H7 (cell line): Measurements from ENCODE around the gene BANP. TPM values are rescaled to one million over a fixed set of nuclear protein-coding genes. Genes with fewer than 3 reads are reported as not detected.
"Not testable (repeated sequence)": the region's sequence is repeated elsewhere in the genome, so short reads cannot be mapped to it uniquely, and the experiment has no call there.

Source experiments
- DNase-seq: peaks from one replicate; pipeline ENCODE4 v3.0.0; 2012
- H3K27me3 ChIP-seq: 2 replicates; pipeline ENCODE4 v1.6.0; 2011; ENCODE audit warnings: mild to moderate bottlenecking, low read length; ENCODE audit not compliant: control insufficient read depth, insufficient read depth
- H3K36me3 ChIP-seq: replicated peaks from 2 replicates; pipeline ENCODE4 v1.5.1; 2011; ENCODE audit warnings: low read length; ENCODE audit not compliant: control insufficient read depth, insufficient read depth
- H3K4me3 ChIP-seq: 2 replicates; pipeline ENCODE4 v1.5.1; 2011; ENCODE audit warnings: low read depth, mild to moderate bottlenecking, control low read depth, low read length, moderate library complexity; ENCODE audit not compliant: insufficient read depth
- total RNA-seq: library from RNA; depleted of rRNA; stranded (reverse); fragments of >200 nt; shearing (Covaris generic); gene quantifications from 2 replicates; pipeline ENCODE4 v1.2.3, GENCODE V29; 2014

The BANP gene
- total RNA-seq, 1 experiment from 2014 or later, result 39.3 TPM

- no peak for DNase-seq
- Histone ChIP-seq H3K27me3 (no peaks in the 10 kb centered on the region), H3K36me3 (peaks cover 3% of the 10 kb centered on the region), H3K4me3 (no peak overlapping the region)
Measured at GRCh38 chr16:88070341-88070740, 119.1 kb downstream of the BANP start.

- DNase-seq, result peak; percentile 59
- Histone ChIP-seq H3K27me3 (no peaks in the 10 kb centered on the region), H3K4me3 (no peak overlapping the region), H3K36me3 (peaks cover 3% of the 10 kb centered on the region)
Measured at GRCh38 chr16:88070989-88071625, 119.9 kb downstream of the BANP start.

GRCh38 chr16:88071908-88072307 lies 120.7 kb downstream of the BANP start:
- Histone ChIP-seq H3K4me3 (no peak overlapping the region), H3K36me3 (peaks cover 3% of the 10 kb centered on the region), H3K27me3 (no peaks in the 10 kb centered on the region)
- DNase-seq, result peak; percentile 60

GRCh38 chr16:88072571-88073001 lies 121.4 kb downstream of the BANP start:
- Histone ChIP-seq H3K4me3 (no peak overlapping the region), H3K27me3 (no peaks in the 10 kb centered on the region), H3K36me3 (peaks cover 3% of the 10 kb centered on the region)
- no peak for DNase-seq

- Histone ChIP-seq H3K27me3 (no peaks in the 10 kb centered on the region), H3K36me3 (peaks cover 3% of the 10 kb centered on the region), H3K4me3 (no peak overlapping the region)
- no peak for DNase-seq
Measured at GRCh38 chr16:88073201-88073721, 122.0 kb downstream of the BANP start.

GRCh38 chr16:88074041-88074440 lies 122.8 kb downstream of the BANP start:
- Histone ChIP-seq H3K4me3 (no peak overlapping the region), H3K27me3 (no peaks in the 10 kb centered on the region), H3K36me3 (peaks cover 3% of the 10 kb centered on the region)
- no peak for DNase-seq

GRCh38 chr16:88076211-88076931 lies 125.1 kb downstream of the BANP start:
- peaks cover 1% of the 10 kb centered on the region; the same call in 1 of the 2 replicates for H3K36me3 ChIP-seq
- peak; percentile 67 for DNase-seq
- H3K27me3 ChIP-seq, result no peaks in the 10 kb centered on the region
- no peak overlapping the region for H3K4me3 ChIP-seq

GRCh38 chr16:88076932-88077320 lies 125.7 kb downstream of the BANP start:
- not testable (repeated sequence) for DNase-seq, H3K36me3 ChIP-seq, H3K4me3 ChIP-seq, H3K27me3 ChIP-seq

- 0 out of 2 replicates have a peak, but pooled peaks cover 1% of the 10 kb centered on the region for H3K36me3 ChIP-seq
- no peak for DNase-seq
- no peak overlapping the region for H3K4me3 ChIP-seq
- H3K27me3 ChIP-seq, result no peaks in the 10 kb centered on the region
Measured at GRCh38 chr16:88077328-88078108, 126.3 kb downstream of the BANP start.

GRCh38 chr16:88078111-88078775 lies 127.0 kb downstream of the BANP start:
- Histone ChIP-seq H3K27me3 (no peaks in the 10 kb centered on the region), H3K36me3 (0 out of 2 replicates have a peak, but pooled peaks cover 1% of the 10 kb centered on the region), H3K4me3 (no peak overlapping the region)
- no peak for DNase-seq

GRCh38 chr16:88083582-88083981 lies 132.3 kb downstream of the BANP start:
- DNase-seq, result peak; percentile 45
- Histone ChIP-seq H3K4me3 (no peak overlapping the region), H3K36me3 (no peaks in the 10 kb centered on the region), H3K27me3 (no peaks in the 10 kb centered on the region)

- no peaks in the 10 kb centered on the region for H3K36me3 ChIP-seq
- DNase-seq, result no peak
- H3K27me3 ChIP-seq, result no peaks in the 10 kb centered on the region
- no peak overlapping the region for H3K4me3 ChIP-seq
Measured at GRCh38 chr16:88084881-88085280, 133.6 kb downstream of the BANP start.

GRCh38 chr16:88086571-88087516 lies 135.6 kb downstream of the BANP start:
- peak; percentile 60 for DNase-seq
- Histone ChIP-seq H3K4me3 (no peak overlapping the region), H3K36me3 (no peaks in the 10 kb centered on the region), H3K27me3 (no peaks in the 10 kb centered on the region)
